ENCODE measurements around the gene KLF13. TPM values are rescaled to one million over a fixed set of nuclear protein-coding genes. Genes with fewer than 3 reads are reported as not detected.

The KLF13 gene
- total RNA-seq, 1 donor from 2014 or later, result 44.6 TPM

GRCh38 chr15:31296219-31296645 lies 30.4 kb upstream of the KLF13 start:
- Mint-ChIP-seq H3K36me3 (ENCODE audit: low read depth) (no peaks in the 10 kb centered on the region), H3K27ac (ENCODE audit: unreplicated experiment) (no peak overlapping the region), H3K27me3 (ENCODE audit: low read depth) (peaks cover 10% of the 10 kb centered on the region), H3K4me1 (peaks cover 28% of the 10 kb centered on the region), H3K4me3 (no peak overlapping the region), H3K9me3 (no peaks in the 10 kb centered on the region)
- DNase-seq (ENCODE audit: low read depth, low spot score), result peak; percentile 0
- no peak for TF ChIP-seq CTCF (conservative IDR thresholded peaks at IDR 0.05)

- Mint-ChIP-seq H3K27me3 (ENCODE audit: low read depth) (peaks cover 10% of the 10 kb centered on the region), H3K4me1 (peaks cover 33% of the 10 kb centered on the region)
- no peak for DNase-seq (ENCODE audit: low read depth, low spot score)
Observed at GRCh38 chr15:31296646-31297574, 29.7 kb upstream of the KLF13 start.

GRCh38 chr15:31297575-31298456 lies 28.8 kb upstream of the KLF13 start:
- Mint-ChIP-seq H3K27ac (ENCODE audit: unreplicated experiment) (no peak overlapping the region), H3K36me3 (ENCODE audit: low read depth) (no peaks in the 10 kb centered on the region), H3K4me1 (peaks cover 34% of the 10 kb centered on the region), H3K27me3 (ENCODE audit: low read depth) (peaks cover 10% of the 10 kb centered on the region), H3K9me3 (no peaks in the 10 kb centered on the region), H3K4me3 (no peak overlapping the region)
- TF ChIP-seq CTCF (conservative IDR thresholded peaks at IDR 0.05), result no peak
- DNase-seq (ENCODE audit: low read depth, low spot score), result no peak

More at GRCh38 chr15:31296646-31297574, 29.7 kb upstream of the KLF13 start:
- H3K9me3 Mint-ChIP-seq, result no peaks in the 10 kb centered on the region
- no peak for TF ChIP-seq CTCF (conservative IDR thresholded peaks at IDR 0.05)
- H3K4me3 Mint-ChIP-seq, result no peak overlapping the region
- H3K36me3 Mint-ChIP-seq (ENCODE audit: low read depth), result no peaks in the 10 kb centered on the region
- no peak overlapping the region for H3K27ac Mint-ChIP-seq (ENCODE audit: unreplicated experiment)

GRCh38 chr15:31298707-31299172 lies 27.9 kb upstream of the KLF13 start:
- TF ChIP-seq CTCF (conservative IDR thresholded peaks at IDR 0.05), result no peak
- Mint-ChIP-seq H3K9me3 (no peaks in the 10 kb centered on the region), H3K27me3 (ENCODE audit: low read depth) (peaks cover 10% of the 10 kb centered on the region), H3K36me3 (ENCODE audit: low read depth) (no peaks in the 10 kb centered on the region), H3K27ac (ENCODE audit: unreplicated experiment) (no peak overlapping the region), H3K4me3 (no peak overlapping the region), H3K4me1 (peaks cover 34% of the 10 kb centered on the region)
- no peak for DNase-seq (ENCODE audit: low read depth, low spot score)

GRCh38 chr15:31300208-31300661 lies 26.4 kb upstream of the KLF13 start:
- no peak for DNase-seq (ENCODE audit: low read depth, low spot score)
- peaks cover 40% of the 10 kb centered on the region for H3K4me1 Mint-ChIP-seq
- no peaks in the 10 kb centered on the region for H3K36me3 Mint-ChIP-seq (ENCODE audit: low read depth)
- peaks cover 10% of the 10 kb centered on the region for H3K27me3 Mint-ChIP-seq (ENCODE audit: low read depth)
- no peak overlapping the region for H3K4me3 Mint-ChIP-seq
- H3K9me3 Mint-ChIP-seq, result no peaks in the 10 kb centered on the region
- no peak overlapping the region for H3K27ac Mint-ChIP-seq (ENCODE audit: unreplicated experiment)
- TF ChIP-seq CTCF (conservative IDR thresholded peaks at IDR 0.05), result no peak

All from neural crest cell (in vitro differentiated cells).